ENCODE measurements around the gene EFEMP2.

Gene EFEMP2

GRCh38 chr11:65864706-65865471, 7.7 kb downstream of the EFEMP2 start:
- no peak for DNase-seq

- DNase-seq: no peak
Observed at GRCh38 chr11:65863889-65864705, 8.5 kb downstream of the EFEMP2 start.

- DNase-seq: no peak
Observed at GRCh38 chr11:65862941-65863888, 9.4 kb downstream of the EFEMP2 start.

DNA sequence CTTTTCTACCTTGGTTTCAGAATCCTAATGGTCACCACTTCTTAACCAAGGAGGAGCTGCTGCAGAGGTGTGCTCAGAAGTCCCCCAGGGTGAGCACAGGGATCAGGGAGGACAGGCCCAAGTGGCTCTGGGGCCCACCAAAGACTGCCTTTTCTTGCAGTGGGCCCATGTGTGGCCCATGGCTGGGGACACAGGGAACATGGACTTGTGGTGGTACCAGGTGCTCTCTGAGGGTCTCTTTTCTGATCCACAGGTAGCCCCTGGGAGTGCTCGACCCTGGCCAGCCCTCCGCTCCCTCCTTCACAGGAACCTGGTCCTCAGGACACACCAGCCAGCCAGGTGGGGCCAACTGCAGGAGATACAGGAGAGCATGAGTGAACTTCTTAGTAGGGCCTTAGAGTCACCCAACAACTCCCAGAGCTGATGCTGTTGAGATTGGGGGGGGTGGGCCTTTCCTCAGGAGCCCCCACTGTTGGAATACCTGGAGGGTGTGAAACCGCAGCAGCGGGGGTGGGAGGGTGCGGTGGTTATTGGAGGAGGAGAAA, 10.3 kb downstream of the EFEMP2 start:
- no peak for DNase-seq

- DNase-seq: no peak
Observed at GRCh38 chr11:65861533-65862183, 10.9 kb downstream of the EFEMP2 start.

DNA sequence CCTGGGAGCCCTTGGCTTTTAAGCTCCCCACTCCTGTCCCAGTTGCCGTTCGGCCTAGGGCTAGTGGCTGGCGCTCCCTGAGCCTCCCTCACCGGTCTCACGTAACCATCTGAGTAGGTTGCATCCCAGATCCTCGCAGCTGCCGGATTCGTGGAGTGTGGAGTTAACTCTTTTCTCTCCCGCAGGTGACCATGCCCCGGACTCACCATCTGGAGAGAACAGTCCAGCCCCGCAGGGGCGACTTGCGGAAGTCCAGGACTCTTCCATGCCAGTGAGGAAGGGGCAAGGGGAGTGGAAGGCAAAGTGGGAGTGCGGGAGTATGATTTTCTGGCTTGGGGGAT, 11.5 kb downstream of the EFEMP2 start:
- no peak for DNase-seq

DNA sequence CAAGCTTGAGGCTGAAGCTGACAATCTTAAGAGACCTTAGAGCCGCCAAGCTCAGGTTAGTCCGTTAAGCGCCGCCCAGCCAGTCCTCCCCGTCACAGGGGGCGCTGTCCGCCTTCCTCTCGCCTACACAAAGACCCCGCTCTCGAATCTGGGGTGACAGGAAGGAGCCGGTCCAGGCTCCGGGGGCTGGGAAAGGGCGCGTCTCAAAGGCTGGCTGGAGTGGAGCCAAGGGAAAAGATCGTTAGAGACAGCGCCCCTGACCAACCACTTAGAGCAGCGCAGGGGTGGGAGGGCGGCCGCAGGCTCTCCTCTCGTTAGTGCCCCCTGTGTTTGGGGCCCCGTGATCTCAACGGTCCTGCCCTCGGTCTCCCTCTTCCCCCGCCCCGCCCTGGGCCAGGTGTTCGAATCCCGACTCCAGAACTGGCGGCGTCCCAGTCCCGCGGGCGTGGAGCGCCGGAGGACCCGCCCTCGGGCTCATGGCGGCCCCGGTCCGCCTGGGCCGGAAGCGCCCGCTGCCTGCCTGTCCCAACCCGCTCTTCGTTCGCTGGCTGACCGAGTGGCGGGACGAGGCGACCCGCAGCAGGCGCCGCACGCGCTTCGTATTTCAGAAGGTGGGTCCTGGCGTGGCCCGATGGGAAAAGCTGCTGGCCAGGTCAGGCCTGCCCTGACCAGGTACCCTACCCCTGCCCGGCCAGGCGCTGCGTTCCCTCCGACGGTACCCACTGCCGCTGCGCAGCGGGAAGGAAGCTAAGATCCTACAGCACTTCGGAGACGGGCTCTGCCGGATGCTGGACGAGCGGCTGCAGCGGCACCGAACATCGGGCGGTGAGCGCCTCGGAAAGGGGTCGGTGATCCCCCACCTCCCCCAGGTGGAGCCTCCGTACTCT, 12.1 kb downstream of the EFEMP2 start, which contains the start of gene MUS81:
MUS81 (plus strand) TSS at position 156 of the 887 bp plus-strand sequence; CDS start at position 477, 321 bp downstream.
- peak; percentile 98 for DNase-seq

DNA sequence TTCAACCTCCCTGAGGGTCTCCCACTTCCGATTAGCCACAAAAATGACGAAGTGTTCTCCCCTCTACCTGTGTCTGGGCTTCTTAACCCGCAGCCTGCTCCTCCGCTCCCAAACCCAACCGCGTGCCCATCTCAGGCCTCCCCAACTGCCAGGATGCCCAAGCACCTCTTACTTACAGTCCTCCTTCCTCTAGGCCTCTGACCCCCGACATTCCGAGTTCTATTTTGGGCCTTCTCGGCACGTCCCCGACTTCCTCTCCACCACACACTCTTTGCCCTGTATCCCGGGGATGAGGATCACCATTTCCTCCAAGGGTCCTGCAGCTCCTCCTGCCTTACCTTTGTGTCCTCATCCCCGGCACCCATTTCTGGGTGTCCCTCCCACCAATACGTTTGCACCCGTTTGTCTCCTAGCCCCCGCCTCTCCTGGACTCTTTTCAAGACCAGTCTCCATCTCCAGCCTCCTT, 12.8 kb downstream of the EFEMP2 start:
- DNase-seq: no peak

- DNase-seq: peak; percentile 98
Observed at GRCh38 chr11:65859095-65859811, 13.3 kb downstream of the EFEMP2 start.

DNA sequence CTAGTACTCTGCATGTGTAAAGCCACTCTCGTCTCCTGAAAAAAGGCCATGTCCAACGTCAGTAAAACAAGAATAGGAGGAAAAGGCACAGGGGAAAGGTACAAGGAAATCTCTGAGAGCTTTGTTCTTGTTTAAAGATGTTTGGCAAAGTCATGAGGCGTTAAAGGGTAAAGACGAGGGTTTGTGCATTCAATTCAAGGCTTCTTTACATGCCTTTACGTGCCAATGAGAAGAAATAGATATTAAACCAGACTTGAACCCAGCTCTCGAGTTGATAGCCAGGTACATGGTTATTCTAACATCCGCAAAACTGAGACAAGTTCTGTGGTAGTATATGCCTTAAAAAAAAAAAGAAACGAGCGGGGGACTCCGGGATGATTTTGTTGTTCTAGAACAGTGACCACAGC, 13.9 kb downstream of the EFEMP2 start:
- DNase-seq: no peak

DNA sequence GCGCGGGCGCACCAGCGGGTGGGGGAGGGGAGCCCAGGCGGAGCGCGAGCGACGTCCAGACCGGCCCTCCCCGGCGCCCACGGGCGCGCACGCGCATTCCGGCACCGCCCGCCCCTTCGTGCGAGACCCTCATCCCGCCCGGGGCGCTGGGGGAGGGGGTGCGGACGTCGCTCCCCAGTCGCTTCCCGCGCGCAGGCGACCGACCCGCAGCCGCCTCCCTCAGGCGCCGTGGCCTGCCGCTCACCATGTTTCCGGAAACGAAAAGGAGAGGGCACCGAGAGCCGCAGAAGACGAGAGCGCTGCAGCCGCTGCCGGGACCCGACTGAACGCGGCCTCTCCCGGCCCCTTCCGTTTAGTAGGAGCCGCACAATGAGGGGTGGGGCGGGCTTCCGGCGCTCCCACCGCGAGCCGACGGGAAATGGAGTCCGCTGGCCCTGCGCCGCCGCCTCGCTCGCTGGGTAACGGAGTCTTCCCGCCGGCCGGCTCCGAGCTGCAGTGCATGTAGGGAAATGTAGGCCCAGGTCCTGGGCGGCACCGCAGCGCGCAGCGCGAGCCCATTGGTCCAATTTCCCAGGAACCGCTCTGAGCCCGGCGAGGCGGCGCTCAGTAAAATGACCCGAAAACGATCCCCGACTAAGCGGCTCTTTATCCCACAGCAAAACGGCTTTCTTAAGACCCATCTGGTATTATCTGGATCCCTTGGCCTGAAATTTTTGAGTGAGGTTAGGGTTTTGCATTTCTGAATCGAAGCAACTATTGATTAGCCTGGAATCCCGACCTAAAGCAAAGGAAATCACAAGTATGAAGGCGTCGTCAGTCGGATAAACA, 14.5 kb downstream of the EFEMP2 start, which contains the start of gene CFL1:
CFL1 (minus strand) TSS at position 328 of the 828 bp plus-strand sequence; CDS start at position 247, 81 bp downstream.
- peak; percentile 99 for DNase-seq

GRCh38 chr11:65857500-65857852, 15.1 kb downstream of the EFEMP2 start:
- DNase-seq: peak; percentile 44

DNA sequence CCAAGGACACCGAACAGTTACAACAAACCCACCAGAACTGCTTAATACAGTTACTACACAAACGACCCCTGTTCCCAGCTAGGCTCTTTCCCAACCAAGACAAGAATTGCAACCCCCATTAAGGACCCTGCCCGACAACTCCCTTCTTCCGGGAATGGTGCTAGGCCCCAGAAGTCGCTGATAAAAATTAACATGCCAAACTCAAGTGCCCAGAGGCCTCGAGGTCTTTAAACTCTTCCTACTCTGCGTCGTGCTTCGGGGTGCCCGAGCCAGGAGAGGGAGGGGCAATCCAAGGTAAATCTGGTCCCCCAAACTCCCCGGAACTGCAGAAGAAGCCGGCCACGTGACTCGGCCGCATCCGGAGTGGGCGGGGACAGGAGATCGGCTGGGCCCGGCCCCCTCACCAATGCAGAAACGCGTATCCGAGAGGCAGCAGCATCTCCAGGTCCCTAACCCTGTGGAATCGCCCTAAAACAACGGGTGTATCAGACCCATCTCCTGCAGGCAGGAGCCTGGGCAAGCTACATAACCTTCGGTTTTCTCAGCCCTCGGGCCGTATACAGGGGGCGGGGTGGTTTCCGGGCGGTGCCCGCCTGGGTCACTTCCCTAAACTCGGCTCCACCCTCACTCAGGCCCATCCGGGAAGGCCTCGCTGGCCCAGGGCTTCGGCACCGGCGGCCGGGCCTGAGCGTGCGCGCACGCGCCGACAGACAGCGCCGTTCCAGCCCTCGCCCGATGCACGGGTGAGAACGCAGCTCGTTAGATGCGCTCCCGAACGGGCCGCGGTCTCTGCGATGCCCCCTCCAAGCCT, 15.7 kb downstream of the EFEMP2 start:
- peak; percentile 68 for DNase-seq

DNA sequence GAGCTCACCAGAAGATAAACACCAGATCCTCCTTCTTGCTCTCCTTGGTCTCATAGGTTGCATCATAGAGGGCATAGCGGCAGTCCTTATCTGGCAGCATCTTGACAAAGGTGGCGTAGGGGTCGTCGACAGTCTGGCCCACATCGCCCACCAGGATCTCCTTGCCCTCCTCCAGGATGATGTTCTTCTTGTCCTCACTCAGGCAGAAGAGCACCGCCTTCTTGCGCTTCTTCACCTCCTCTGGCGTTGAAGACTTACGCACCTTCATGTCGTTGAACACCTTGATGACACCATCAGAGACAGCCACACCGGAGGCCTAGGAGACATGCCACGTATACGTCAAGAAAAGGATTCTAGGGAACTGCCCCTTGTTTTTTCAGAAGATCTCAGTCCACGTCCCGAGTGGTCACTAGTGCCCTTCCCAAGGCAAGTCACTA, 16.7 kb downstream of the EFEMP2 start:
- no peak for DNase-seq

DNA sequence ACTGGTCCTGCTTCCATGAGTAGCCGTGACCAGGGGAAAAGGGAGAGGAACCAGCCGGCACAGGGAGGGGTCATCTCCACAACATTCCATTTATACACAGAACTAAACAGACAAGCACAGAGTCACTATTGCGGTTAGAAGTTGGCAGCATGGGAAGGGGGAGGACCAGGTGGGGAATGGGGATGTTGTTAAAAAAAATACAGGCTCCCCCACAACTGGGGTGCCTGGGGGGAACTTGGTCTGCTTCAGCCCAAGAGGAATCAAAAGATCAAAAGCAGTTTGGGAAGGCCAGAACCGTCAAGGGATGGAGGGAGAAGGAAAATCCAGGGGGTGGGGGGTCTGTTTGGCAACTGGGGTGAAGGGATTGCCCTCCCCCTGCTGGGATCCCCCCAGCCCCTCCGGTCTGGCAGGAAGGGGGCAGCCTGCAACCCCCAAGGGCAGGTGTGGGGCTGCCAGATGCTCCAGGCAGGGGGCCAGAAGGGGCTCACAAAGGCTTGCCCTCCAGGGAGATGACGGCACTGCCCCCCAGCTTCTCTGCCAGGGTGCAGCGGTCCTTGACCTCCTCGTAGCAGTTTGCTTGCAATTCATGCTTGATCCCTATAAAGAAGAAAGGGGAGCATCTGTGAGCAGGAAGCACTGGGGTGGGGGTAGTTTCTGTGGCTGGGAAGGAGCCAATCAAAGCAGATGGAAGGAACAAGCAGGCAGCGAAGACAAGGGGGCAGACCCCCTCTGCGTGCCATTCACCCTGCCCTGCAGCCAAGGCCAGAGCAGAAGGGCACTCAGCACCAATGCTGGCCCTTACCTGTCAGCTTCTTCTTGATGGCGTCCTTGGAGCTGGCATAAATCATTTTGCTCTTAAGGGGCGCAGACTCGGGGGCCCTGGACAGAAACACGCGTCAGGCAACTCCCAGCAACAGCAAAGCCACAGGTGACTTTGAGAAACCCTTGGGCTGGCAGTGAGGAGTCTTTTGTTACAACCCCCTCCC, 17.5 kb downstream of the EFEMP2 start:
- no peak for DNase-seq

DNA sequence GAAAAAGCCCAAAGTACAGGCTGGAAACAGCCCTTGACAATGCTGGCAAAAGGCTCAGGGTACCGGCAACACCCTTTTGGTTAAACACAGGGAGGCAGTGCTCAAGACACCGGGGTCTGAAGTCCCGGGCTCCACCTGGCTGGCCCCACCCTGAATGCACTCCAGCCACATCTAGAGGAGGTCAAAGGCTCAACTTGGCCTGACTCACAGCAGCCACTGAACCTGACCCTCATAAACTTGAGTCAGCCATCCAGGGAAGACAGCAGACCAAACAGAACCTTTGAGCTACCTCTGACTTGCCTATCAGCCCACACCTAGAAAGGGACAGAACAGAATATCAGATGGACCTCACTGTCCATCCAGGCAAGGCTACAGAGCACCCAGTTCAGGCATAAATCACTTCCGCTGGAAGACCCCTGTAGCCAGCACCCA, 18.4 kb downstream of the EFEMP2 start:
- DNase-seq: no peak

Data from NCI-H226 (cell line).